GM20431 (cell line): ENCODE measurements around the gene COL13A1.

Source experiments
- in situ Hi-C: fragments of 300-500 bp; cut with MseI, MboI; formaldehyde crosslinking; loops from one replicate; pipeline ENCODE4 v1.15.0; 2020; ENCODE audit warnings: low sequenced_read_pairs; ENCODE audit not compliant: unreplicated experiment

COL13A1 gene

GRCh38 chr10:69817078-69817581, 15.4 kb downstream of the COL13A1 start:
- in situ Hi-C loops: no loop called here

GRCh38 chr10:69818676-69819239, 17.1 kb downstream of the COL13A1 start:
- in situ Hi-C loops: no loop called here

- in situ Hi-C loops: no loop called here
These were observed 18.2 kb downstream of the COL13A1 start for GRCh38 chr10:69819716-69820506.

- in situ Hi-C loops: no loop called here
These were observed 19.1 kb downstream of the COL13A1 start for GRCh38 chr10:69820817-69821216.

GRCh38 chr10:69825604-69826003, 23.9 kb downstream of the COL13A1 start:
- in situ Hi-C loops: no loop called here

GRCh38 chr10:69826094-69826493, 24.4 kb downstream of the COL13A1 start:
- in situ Hi-C loops: no loop called here

- in situ Hi-C loops: no loop called here
These were observed 25.3 kb downstream of the COL13A1 start for GRCh38 chr10:69826789-69827554.

GRCh38 chr10:69828144-69828870, 26.6 kb downstream of the COL13A1 start:
- in situ Hi-C loops: no loop called here

- in situ Hi-C loops: no loop called here
These were observed 28.1 kb downstream of the COL13A1 start for GRCh38 chr10:69829775-69830174.

- in situ Hi-C loops: no loop called here
These were observed 29.6 kb downstream of the COL13A1 start for GRCh38 chr10:69831231-69831855.

- in situ Hi-C loops: no loop called here
These were observed 33.5 kb downstream of the COL13A1 start for GRCh38 chr10:69835233-69835632.

- in situ Hi-C loops: no loop called here
These were observed 34.4 kb downstream of the COL13A1 start for GRCh38 chr10:69835875-69836730.

GRCh38 chr10:69836731-69837030, 35.0 kb downstream of the COL13A1 start:
- in situ Hi-C loops: no loop called here

- in situ Hi-C loops: no loop called here
These were observed 35.6 kb downstream of the COL13A1 start for GRCh38 chr10:69837261-69837660.

- in situ Hi-C loops: no loop called here
These were observed 36.7 kb downstream of the COL13A1 start for GRCh38 chr10:69838418-69838817.

- in situ Hi-C loops: no loop called here
These were observed 37.1 kb downstream of the COL13A1 start for GRCh38 chr10:69838853-69839252.

- in situ Hi-C loops: no loop called here
These were observed 38.1 kb downstream of the COL13A1 start for GRCh38 chr10:69839696-69840345.

GRCh38 chr10:69840773-69841172, 39.1 kb downstream of the COL13A1 start:
- in situ Hi-C loops: no loop called here

- in situ Hi-C loops: no loop called here
These were observed 40.3 kb downstream of the COL13A1 start for GRCh38 chr10:69842020-69842419.
